HG02759 (cell line): ENCODE results near the gene NHSL1.
A peak's percentile ranks its signal among the peaks of the same experiment; 100 is the strongest.

Experiments used
- ATAC-seq: cut with Tn5 transposase; IDR thresholded peaks from one replicate; pipeline ENCODE4 v1.9.1; 2021; ENCODE audit warnings: mild to moderate bottlenecking, moderate library complexity; ENCODE audit not compliant: unreplicated experiment

Gene NHSL1

DNA sequence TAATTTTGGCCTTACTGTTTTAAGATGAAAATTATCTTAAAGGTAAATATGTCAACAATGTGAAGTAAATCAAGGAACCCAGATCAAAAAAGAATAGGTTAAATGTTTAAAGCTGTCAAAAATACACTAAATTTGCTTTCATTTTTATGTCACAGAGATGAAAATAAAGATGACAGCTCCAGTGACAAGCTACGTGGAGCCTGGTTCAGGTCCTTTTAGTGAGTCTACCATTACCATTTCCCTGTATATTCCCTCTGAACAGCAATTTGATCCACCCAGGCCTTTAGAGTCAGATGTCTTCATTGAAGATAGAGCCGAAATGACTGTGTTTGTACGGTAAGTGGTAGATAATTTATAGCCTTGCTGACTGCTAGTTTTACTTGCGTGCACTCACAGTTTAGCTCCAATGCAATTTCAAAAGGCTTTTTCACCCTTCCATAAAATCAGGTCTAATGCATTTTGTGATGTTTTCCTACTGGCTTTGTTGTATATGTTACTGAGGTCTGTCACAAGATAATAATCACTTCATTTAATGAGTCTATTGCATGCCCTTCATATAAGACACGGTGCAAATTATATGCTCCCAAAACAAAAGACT, 93.4 kb downstream of the NHSL1 start:
- ATAC-seq = no peak

DNA sequence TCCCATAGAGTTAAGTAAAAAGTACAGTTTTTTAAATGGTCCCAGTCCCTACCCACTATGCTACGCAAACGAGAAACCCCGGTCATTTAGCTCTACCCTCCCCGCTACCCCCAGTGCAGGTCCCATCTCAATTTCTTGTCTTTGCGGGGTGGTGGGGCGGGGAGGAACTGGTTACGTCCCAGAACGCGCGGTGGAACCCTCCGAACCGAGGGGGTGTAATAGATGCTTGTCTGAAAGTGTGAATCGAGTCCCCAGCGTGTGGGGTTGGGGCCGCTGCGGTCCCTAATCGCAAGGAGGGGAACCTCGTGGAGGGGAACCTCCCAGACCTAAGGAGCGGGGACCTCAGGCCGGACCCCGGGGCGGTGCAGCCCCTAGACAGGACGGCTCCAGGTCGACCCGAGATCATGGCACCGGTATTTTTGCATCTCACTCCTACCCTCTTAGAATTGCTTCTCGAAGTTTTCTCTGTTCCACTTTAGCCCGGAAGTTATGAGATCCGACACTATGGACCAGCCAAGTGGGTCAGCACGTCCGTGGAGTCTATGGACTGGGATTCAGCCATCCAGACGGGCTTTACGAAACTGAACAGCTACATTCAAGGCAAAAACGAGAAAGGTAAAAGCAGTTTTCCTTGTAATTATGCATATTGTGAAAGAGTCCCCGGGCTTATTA, 94.5 kb downstream of the NHSL1 start:
- ATAC-seq = no peak

DNA sequence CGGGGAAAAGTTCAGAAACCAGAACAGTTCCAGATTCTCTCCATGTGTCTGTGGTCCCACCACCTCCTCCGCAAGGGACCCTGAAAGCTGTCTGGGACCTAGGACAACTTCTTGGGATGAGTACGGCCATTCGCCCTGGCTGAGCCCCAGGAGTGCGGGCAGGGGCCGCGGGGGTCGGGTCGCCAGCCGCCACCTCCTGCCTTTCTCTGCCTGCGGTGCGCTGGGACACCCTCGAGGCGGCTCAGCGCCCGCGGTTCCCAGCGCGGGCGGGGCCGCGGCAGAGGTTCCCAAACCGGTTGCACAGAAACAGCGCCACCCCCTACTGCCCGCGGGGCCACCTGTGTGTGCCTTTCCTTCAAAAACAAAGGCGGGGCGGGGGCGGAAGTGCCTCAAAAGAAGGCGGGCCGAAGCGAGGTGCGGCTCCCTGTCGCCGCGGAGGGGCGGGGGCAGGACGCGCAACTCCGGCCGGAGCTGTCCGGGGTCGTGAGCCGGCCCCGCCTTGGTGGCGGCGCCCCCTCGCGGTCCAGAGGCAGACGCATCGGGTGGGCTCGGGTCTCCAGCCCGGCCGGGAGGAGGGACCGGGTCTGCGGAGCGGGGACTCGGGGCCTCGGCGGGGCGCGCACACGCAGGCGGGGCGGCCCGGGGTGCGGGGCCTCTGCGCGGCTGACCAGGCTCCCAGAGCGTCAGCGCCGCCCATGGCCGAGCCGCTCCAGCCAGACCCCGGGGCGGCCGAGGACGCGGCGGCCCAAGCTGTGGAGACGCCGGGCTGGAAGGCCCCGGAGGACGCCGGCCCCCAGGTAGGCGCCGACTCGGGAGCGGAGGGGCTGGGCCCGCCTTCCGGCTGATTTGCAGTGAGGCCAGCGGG, 95.3 kb downstream of the NHSL1 start, which contains the start of gene HEBP2:
Gene HEBP2, plus strand, starts transcription at position 423 of the 865 bp plus-strand sequence. Its CDS starts 273 bp downstream, at position 696.
- ATAC-seq = peak; percentile 93

DNA sequence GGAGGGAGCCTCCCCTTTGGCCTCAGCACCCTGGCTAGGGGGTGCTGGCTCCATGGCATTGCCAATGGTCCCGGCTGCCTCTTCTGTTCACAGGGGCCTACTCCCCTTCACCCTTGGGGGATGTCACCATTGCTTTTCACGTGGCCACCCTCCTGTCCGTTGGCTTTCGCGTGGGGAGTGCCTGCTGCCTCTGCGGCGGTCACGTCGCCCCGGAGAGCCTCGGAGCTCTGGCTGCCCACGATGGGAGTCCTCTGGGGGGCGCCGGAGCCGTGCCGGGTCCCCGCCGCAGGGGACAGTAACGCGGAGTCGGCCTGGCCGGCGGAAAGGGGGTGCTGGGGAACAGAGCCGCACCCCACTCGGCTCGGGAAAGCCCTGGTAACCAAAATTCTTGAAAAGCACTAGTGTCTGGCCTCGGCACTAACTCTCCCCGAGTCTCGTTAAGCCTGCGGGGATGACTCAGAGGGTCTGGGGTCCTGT, 95.9 kb downstream of the NHSL1 start:
- ATAC-seq = peak; percentile 15

DNA sequence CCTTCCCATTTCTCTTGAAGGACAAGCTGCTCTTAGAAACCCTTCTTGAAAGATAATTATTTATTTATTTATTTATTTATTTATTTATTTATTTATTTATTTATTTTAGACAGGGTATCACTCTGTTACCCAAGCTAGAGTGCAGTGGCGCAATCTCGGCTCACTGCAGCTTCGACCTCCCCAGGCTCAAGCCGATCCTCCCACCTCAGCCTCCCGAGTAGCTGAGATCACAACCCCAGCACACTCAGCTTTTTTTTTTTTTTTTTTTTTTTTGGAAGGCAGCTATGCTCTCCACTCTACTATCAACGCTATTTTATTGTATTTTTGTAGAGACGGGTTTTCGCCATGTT, 96.5 kb downstream of the NHSL1 start:
- no peak for ATAC-seq

DNA sequence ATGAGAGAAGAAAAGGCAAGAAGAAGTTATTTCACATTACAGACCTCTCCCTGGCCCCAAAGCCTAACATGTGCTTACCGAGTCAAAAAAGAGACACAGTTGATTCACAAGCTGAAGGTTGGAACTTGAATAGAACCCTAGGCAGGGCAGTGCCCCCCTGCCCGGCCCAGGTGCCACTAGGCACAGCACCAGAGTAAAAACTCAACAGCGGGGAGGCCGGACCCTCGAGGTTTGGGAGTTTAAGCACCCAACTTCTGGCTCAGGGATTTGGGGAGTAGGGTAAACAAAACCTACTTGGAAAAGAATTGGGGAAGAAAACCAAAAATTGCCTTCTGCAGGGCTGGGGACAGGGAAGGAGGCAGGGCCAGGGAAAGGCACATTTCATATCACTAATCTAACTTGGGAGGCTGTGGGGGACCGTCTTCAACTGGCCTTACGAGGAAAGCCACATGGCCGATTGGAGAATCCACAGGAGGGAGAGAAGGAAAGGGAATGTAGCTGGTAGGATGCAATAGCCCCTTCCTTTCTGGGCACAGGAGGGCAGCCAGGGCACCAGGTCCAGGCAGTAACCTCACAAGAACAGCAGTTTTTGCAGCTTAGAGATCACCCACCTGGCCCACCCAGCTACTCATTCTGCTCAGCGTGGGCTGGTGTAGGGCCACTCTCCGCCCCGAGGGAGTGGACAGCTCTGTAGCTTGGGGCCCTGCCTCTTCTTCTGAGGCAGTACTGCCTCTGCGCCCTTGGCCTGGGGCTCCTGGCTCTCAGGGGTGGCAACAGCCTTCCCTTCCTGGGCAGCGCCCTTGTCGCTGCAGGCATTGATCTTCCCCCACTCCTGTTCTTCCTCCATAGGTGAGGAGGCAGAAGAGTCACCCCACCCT, 97.1 kb downstream of the NHSL1 start:
- ATAC-seq = no peak

DNA sequence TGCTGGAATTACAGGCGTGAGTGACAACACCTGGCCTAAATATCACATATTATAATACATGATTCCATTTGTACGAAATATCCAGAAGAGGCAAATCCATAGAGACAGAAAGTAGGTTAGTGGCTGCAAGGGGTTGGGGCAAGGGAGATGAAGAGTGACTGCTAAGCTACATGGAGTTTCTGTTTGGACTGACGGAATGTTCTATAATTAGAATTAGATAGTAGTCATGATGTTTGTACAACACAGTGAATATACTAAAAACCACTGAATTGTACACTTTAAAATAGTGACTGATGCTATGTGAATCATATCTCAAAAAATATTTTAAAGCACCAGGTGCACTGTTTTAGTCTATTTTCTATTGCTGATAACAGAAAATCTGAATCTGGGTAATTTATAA, 99.0 kb downstream of the NHSL1 start:
- ATAC-seq = no peak

DNA sequence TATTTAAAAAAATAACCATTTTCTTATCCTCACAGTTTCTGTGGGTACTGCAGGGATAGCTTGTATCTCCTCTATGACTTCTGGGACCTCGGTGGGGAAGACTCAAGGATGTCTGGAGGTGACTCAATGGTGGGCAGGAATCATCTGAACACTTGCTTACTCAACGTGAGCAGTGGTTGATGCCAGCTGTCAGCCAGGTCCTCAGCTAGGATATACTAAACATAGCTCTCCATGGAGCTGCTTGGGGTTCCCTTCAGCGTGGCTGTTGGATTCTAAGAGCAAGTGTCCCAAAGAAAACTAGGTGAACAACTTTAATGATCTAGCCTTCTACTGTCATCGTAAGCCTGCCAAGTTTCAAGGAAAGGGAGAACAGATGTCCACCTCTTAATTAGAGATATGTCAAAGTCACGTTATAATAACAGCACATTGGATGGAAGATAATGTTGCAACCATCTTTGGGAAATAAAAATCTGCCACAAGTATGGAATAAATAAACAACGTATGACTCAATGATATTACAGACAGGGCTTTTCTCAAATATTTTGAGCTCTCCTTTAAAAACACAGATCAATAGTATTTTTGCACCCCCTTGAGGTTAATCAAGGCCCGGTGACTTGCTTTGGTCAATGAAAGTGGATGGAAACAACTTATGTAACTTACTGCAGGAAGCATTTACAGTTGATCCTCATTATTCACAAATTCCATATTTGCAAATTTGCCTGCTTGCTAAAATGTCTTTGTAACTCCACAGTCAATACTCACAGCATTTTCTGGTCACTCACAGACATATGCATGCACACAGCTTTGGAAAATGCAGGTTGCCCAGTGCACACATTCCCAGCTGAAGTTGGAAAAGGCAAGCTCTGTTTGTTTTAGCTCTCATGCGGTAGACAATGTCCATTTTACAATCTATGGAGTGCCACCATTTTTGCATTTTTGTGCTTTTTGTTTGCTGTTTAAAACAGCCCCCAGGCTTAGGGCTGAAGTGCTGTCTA, 101.9 kb downstream of the NHSL1 start:
- ATAC-seq = no peak

DNA sequence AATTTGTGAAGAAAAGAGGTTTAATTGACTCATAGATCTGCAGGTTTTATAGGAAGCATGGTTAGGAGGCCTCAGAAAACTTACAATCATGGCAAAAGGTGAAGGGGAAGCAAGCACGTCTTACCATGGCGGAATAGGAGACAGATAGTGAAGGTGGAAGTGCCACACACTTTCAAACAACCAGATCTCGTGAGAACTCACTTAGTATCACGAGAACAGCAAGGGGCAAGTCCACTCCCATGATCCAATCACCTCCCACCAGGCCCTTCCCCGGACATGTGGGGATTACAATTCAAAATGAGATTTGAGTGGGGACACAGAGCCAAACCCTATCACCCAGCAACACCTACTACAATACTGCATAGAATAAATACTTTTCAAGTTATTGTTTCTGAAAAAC, 102.6 kb downstream of the NHSL1 start:
- ATAC-seq = no peak

DNA sequence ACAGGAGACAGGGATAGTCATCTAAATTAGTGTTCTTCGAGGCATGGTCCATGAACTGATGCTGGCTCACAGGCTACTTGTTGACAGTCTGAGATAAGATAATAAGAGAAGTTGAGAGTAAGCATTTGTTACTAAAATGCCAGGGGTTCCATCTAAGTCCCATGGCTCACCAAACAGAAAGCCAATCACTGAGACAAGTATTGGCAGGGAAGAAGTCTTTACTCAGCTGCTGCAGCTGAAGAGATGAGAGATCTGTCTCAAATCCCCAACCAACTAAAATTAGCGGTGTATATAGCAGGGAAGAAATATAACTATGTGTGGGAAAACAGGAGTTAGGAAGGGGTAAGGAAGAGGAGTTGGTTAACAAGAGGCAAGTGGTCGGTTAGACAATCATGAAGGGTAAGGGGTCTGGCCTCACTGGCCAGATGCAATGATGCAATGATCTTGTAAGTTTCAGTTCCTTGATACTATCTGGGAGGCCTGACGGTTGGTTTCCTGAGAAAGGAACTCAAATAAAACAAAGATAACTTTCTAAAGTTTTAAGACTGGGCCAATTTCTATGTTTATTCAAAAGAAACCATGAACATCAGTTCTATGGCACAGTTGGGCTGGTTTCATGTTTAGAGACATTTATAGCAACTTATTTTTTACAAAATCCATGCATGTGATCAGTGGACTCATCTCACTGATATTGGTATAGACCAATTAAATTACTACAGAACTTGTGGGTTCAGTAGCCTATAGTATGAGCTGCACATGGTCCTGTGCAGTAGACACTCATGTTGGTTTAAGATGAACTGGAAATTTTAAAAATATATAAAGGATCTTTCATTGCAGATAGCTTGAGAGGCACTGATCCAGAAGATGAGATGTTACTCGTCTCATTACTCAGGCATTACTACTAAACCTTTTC, 105.2 kb downstream of the NHSL1 start:
- ATAC-seq = no peak

DNA sequence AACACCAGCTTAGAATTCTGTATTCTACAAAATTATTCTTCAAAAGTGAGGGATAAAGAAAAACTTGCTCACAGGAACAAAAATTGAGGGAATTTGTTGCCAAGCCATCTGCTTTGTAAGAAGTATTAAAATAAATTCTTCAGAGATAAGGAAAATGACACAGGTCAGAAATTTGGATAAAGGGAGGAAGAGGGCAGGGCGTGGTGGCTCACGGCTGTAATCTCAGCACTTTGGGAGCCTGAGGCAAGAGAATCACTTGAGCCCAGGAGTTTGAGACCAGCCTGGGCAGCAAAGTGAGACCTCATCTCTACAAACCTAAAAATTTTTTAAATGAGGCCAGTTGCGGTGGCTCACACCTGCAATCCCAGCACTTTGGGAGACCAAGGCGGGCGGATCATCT, 109.7 kb downstream of the NHSL1 start:
- ATAC-seq = no peak

DNA sequence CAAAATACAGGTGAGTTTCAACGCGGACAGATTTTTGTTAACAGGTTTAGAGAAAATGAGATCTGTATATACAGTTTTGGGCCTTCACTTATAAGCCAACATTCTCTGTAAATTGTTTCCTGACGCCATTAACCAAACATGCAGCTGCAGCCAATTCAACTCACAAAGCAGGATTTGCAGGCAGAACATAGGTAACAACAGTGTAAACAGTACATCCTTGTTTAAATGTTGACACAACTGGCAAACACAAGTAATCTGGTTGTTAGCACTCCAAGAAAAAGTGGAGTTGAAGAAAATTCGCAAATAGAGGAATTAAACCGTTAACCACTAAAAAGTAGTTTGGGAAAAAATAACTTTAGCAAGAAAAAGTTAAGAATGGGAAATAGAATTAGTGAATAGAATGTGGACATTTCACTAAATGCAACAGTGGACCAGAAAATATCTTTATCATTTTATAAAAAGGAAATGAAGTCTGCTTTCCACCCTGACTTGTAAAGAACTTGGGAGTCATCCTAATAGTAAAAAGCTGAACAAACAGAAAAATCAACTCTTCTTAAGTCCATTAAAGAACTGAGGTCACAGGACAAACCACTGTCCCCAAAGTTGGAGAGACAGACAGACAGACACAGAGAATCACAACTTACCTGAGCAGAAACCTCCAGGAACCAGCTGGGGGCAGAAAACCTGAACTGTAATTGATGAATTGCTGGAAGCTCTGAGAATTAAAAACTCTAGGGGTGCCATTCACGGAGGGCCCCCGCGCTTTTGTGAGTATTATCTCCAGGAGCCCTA, 111.5 kb downstream of the NHSL1 start:
- ATAC-seq = no peak

DNA sequence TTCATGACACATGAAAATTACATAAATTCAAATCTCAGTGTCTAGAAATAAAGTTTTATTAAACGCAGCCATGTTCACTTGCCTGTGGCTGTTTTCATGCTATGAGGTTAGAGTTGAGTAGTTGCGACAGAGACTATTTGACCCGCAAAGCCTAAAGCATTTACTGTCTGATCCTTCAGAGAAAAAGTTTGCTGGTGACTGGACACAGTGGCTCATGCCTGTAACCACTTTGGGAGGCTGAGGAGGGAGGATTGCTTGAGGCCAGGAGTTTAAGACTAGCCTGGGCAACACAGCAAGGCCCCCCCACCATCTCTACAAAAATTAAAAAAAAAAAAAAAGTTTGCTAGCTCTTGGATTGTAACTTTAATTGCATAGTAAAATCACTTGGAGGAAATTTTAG, 112.4 kb downstream of the NHSL1 start:
- no peak for ATAC-seq

DNA sequence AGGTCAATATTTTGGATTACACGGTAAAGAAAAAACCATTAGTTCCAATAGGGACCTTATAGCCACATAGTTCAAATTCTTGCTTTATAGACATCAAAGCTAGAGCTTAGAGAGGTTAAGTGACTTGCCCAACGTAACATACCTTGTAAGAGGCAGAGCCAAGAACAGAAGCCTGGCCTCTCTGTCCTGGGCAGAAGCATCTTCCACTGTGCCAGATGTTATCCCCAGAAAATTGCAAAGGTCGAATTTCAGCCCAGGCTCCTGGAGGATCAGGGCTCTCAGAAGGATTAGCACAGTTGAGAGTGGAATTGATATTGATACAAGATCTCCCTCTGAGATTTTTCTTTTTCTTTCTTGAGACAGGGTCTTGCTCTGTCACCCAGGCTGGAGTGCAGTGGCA, 115.5 kb downstream of the NHSL1 start:
- ATAC-seq = no peak

DNA sequence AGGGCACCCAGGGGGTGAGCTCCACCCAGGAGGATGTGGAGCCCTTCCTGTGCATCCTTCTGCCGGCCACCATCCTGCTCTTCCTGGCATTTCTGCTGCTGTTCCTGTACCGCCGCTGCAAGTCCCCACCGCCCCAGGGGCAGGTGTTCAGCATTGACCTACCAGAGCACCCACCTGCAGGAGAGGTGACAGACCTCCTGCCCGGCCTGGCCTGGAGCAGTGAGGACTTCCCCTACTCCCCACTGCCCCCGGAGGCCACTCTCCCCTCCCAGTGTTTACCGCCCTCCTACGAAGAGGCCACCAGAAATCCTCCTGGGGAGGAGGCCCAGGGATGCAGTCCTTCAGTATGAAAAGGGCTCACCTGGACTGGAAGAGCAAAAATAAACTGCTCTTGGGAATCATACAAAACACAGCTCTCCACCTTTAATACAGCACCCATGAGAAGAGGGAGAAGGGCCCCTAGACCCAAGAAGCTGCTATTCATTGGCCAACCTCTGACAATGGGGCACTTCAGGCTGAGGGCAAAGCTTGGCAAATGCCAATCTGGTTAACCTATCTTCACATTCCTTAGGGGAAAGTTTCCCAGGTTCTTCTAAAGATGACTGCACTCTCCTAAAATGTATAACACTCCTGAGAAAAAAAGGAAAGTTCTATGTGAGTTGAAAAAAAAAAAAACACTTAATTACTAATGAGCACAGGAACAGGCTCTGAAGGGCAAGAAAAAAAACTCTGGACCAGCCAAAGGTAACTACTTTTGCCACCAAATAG, 116.6 kb downstream of the NHSL1 start:
- no peak for ATAC-seq

DNA sequence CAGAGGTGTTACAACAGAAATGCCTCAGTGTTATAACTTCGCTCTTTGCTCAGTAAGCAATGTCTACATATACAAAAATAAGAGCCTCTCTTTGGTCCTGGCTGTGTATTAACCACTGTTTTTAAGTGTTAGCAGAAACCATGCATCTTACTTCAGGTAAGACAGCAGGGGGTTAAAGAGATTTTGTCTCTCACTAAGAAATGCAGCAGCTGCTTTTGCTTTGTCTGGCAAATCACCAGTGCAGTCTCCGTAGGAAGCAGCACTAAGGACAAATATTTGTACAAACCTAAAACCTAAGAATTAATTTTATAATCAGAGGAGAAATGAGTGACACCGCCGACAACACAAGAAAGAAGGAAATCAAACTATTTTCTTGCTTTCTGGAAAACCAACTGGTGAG, 120.8 kb downstream of the NHSL1 start:
- ATAC-seq = no peak

DNA sequence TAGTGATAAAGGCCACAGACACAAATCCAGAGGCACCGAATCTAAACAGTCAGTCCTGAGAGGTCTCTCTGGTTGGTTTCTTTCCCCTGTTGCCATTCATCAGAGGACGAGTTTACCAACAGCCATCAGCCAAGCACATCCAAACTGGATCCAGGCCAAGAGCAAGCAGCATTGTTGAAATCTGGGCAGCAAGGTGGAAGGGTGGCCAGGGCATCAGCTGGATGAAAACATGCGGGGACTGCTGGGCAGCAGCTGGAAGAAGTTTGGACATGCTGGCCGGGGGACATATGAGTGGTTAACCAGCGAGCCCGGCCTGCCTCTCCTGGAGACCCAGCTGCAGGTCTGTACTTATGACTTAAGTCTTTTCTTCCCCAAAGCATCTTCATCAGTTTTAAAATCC, 121.5 kb downstream of the NHSL1 start, which contains the start of gene SMIM28:
Gene SMIM28, plus strand, starts transcription at position 62 of the 400 bp plus-strand sequence. Its CDS starts 168 bp downstream, at position 230.
- ATAC-seq = no peak
